ENCODE measurements around the gene AREG.

- TF ChIP-seq MAX (CRISPR knock-in tag; IDR thresholded peaks at IDR 0.05) (no peak), HMGXB4 (CRISPR knock-in tag; IDR thresholded peaks at IDR 0.05) (no peak), E2F4 (CRISPR knock-in tag; IDR thresholded peaks at IDR 0.05; ENCODE audit: borderline replicate concordance, low read depth) (no peak), GRHL2 (CRISPR knock-in tag; IDR thresholded peaks at IDR 0.05; ENCODE audit: insufficient replicate concordance, severe bottlenecking) (no peak)
Measured at GRCh38 chr4:74501579-74501978, 56.6 kb downstream of the AREG start.

Measured in WTC11 (cell line).